ENCODE measurements around the gene LPCAT1. TPM values are rescaled to one million over a fixed set of nuclear protein-coding genes. Genes with fewer than 3 reads are reported as not detected.
"Not testable (repeated sequence)": the region's sequence is repeated elsewhere in the genome, so short reads cannot be mapped to it uniquely, and the experiment has no call there.

Gene LPCAT1
- total RNA-seq, 1 donor from 2014 or later = 24.2 TPM

DNA sequence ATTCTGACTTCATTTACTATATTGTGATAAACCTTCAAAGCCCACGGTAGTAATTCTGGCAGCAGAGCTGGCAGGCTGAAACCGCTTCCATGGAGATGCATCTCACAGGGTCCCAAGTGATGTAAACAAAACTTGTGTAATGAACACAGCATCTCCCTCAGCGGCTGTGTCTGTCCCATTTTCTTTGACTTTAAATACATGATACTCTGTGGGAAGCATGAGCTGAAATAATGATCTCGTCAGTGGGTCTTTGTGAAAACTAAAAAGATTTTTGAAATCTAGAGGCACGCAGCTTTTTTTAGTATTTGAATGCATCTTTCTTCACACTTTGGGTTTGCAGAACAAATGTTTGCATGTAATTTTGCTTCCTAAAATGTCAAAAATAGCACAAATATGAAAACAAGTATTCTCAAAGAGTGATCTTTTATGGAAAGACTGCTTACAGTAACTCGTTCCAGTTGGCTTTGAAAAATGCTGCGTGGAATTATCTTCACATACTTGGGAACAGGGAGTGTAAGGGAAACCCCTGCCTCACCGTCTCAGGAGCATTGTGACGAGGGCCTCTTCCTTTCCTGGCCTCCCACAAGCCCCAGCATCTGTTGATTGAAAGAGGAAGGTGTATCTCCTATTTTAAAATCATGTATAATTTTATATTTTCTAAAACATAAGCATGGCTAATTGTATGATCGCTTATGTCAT, 18.1 kb upstream of the LPCAT1 start:
- peak; percentile 82 for DNase-seq

DNA sequence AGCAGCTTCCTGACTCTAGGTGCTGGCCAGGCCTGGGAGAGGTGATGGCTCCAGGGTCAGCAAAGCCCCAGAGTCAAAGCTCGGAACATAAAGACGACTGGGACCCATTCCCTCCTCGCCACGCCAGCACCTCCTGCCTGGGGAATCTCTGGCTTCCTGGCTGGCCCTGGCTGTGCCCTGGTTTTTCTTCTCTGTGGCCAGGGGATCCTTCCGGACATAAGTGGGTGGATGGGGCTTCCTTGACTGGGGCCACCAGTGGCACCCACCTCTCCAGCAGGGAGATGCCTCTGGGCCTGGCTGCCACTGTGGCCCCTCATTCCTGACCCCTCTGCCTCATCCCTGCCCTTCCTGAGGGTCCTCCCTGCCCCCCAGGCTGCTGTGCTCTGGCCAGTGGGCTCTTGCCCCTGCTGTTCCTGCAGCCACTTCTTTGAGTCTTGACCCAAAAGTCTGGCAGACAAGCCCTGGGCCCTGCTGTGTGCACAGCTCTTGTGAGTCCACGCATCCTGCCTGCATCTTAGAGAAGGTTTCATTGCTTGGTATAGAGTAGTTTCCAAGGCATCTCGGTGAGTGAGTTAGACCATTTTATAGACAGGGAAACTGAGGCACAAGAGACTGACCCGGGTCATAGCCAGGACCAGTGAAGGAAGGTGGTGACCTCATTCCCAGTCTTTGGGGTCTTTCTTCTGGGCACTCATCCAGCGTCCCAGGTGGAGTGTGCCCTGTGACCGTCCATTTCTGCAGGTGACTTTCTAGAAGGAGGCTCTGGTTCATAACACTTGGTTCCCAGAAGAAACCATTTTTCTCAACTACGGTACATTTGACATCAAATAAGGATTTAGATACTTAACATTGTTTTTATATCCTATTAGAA, 17.3 kb upstream of the LPCAT1 start:
- DNase-seq = no peak

DNA sequence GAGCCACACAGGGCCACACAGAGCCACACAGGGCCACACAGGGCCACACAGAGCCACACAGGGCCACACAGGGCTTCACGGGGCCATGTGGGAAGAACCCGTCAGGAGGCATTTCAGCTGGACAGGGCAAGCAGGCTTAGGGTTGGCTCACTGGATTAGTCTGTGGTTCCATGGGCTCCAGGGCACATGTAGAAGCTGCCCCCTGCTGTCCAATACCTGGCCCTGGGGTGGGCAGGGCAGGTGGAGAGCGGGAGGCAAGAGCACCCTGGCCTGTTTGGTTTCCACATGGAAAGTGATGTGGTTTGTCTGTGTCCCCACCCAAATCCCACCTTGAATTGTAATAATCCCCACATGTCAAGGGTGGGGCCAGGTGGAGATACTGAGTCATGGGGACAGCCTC, 16.4 kb upstream of the LPCAT1 start:
- no peak for DNase-seq

DNA sequence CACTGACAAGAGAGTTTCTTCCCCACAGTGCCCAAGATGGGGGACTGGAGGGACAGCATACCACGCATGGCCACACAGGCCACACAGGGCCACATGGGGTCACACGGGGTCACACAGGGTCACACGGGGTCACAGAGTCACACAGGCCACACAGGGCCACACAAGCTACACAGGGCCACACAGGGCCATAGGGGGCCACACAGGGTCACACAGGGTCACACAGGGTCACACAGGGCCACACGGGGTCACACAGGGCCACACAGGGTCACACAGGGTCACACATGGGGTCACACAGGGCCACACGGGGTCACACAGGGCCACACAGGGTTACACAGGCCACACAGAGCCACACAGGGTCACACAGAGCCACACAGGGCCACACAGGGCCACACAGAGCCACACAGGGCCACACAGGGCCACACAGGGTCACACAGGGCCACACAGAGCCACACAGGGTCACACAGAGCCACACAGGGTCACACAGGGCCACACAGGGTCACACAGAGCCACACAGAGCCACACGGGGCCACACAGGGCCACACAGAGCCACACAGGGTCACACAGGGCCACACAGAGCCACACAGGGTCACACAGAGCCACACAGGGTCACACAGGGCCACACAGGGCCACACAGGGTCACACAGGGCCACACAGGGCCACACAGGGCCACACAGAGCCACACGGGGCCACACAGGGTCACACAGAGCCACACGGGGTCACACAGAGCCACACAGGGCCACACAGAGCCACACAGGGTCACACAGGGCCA, 15.8 kb upstream of the LPCAT1 start:
- not testable (repeated sequence) for DNase-seq

DNA sequence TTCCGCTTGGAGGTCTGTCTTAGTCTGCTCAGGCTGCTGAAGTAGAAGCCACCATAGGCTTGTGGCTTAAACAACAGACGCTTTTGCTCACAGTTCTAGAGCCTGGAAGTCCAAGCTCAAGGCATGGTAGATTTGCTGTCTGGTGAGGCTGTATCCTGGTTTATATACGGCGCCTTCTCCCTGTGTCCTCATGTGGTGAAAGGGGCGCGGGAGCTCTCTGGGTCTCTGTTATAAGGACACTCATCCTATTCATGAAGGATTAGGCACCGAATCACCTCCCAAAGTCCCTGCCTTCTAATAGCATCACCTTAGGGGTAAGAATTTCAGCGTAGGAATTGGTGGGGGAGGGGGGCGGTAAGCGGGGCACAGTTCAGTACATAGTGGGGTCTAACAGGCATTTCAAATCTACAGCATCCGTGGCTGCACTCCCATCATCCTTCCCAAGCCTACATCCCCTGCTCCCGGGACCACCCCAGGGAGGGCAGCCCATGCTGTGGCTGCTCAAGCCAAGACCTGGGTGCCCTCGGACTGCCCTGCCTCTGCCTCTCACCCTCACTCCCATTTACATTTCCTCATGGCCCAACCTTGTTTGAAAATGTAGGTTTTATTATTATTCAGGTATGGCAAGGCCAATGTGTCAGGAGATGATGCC, 15.1 kb upstream of the LPCAT1 start:
- no peak for DNase-seq

DNA sequence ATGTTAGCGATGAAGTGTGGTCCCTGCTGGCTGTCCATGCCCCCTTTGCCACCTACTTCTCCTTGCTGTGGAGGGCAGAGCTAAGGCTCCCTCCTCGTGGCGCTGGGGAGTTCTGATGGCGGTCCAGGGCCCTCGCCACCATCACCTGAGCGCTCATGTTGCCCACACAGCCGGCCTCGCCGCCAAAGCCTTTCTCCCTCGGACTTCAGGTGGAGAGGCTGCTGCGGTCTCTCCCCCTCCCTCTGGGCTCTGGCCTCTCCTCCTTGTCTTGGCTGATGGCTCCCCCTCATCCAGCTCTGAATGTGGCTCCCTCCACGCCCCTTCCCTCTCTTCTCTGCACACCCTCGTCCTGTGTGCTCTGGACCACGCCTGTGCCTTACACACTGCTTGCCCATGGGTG, 14.5 kb upstream of the LPCAT1 start:
- DNase-seq = no peak

DNA sequence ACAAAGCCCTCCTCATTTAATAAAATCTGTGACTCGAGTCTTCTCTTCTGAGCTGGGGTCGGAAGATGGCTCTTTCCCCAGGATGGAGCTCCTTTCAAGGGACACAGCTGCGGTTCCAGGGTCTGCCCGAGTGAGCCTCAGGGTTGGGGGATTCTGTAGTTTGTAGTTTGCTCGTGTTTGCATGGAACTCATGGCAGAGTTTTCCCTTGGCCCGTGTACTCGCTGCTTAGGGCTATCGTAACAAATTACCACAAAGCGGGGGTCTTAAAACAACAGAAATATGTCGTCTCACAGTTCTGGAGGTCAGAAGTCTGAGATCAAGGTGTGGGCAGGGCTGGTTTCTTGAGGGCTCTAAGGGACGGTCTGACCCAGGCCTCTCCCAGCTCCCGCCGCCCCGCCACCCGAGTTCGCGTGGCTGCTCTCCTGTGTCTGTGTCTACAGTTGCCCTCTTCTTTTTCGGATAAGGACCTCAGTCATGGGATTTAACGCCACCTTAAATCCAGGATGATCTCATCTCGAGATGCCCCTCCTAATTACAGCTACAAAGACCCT, 13.9 kb upstream of the LPCAT1 start:
- DNase-seq = no peak

DNA sequence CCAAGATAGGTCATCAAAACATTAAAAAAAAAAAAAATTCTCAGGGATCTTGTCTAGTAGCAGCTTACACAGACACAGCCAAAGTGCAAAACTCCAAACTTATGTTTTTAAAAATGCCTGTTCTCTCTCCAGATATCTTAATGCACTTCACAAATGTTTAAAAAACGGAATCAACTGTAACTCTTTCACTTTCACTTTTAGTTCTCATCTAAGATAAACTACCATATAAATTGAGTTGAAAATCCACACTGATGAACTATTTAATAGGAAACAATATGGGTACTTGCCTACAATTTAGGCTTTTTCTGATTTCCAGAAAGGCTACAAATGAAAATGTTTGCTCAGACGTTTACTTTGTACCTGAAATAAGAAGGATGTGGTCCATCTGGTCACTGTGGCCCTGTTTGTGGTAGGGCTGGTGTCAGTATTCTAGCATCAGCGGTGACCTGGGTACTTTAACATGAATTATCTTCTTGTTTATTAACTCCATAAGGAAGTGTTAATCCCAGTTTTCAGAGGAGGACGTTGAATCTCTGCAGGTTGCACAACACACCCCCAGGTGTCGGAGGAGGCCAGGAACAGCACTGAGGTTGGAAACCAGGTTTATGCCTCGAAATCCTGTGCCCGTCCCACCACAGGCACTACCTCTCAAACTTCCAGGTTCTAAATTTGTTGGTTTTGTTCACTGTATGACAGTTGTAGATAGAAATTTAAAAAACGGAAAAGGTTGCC, 13.3 kb upstream of the LPCAT1 start:
- no peak for DNase-seq

DNA sequence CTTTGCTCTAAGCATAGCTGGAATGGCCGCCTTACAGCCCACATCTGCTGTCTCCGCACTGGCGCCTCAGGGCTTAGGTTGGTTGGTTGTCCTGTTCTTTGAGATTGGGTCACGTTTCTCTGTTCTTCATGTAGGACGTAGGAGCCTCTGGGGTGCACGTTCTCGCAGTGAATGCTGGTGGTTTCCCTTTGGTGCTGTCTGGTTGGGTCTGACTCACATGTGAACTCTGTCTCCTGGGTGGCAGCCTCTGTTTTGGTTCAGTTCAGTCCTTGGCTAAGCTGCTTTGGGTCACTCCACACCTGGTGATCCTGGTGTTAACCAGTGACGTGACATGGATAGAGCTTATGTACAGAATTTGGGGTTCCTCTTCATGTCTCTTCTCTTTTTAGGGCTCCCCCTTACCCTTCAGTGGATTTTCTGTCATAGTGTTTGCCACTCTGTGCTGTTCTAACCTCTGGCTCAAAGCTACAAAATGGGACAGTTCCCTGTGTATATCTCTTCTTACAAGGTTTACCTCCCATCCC, 12.6 kb upstream of the LPCAT1 start:
- DNase-seq = no peak

DNA sequence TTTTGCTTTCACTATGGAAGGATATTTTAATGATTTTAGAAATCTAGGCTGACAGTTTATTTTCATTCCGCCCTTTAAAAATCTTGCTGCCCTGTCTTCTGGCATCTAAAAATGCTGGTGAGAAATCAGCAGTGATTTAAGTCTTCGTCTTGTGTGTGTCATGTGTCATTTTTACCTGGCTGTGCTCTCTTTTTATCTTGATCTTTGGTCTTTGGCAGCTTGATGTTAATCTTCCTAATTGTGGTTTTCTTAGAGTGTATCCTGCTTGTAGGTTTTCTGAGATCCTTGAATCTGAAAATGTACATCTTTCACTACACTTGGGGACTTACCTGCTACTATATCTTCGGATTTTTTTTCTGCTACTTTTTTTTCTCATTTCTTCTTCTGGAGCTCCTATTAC, 11.9 kb upstream of the LPCAT1 start:
- DNase-seq = no peak

DNA sequence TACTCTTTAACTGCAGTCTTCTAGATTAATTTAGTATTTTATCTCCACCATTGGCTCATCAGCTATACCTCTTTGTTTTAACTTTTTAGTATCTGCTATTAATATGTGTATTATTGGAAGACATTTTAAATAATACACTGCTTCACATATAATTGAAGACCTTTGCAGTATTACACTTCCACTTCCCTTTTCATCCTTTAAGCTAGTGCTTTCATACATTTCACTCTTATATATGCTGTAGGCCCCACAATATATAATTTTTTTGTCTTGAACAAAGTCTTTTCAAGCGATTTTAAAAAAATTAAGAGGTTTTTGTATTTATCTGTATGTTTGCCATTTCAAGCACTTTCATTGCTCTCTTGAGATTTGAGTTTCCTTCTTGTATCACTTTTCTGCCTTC, 8.6 kb upstream of the LPCAT1 start:
- DNase-seq = no peak

DNA sequence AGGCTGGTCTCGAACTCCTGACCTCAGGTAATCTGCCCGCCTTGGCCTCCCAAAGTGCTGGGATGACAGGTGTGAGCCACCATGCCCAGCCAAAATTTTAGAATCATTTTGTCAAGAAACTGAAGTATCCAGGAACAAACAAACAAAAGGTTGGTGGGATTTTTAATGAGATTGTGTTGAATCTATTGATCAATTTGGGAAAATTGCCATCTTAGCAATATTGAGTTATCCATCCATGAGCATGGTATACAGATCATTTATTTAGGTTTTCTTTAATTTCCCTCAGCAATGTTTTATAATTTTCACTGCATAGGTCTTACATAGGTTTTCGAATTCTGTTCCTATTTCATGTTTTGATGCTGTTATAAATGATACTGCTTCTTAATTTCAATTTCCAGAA, 5.7 kb upstream of the LPCAT1 start:
- no peak for DNase-seq

DNA sequence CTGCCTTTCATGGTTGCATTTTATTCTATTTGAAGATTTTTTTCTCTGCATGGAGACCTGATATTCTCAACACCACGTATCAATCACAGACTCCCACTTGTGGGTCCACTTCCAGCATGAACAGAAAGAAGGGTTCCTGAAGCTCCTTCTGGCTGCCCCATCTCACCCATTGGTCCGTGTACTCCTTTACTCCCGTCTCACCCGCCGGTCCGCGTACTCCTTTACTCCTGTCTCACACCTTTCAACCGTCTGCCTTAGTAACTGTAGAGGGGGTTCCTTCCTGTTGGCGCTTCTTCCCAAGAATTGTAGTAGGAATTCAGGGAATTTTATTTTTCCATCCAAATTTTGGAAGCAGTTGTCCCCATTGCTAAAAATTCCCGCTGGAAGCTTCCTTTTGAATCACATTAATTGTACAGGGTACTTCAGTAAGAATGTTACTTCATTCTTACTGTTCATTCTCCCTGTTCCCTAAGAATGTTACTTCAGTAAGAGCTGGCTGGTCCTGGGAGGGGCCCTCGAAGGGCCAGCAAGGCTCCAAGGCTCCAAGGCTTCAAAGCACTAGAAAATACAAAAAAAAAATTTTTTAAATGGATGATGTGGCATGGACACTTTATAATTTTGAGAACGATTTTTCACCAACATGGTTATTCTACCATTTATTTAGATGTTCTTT, 3.9 kb upstream of the LPCAT1 start:
- DNase-seq = no peak

DNA sequence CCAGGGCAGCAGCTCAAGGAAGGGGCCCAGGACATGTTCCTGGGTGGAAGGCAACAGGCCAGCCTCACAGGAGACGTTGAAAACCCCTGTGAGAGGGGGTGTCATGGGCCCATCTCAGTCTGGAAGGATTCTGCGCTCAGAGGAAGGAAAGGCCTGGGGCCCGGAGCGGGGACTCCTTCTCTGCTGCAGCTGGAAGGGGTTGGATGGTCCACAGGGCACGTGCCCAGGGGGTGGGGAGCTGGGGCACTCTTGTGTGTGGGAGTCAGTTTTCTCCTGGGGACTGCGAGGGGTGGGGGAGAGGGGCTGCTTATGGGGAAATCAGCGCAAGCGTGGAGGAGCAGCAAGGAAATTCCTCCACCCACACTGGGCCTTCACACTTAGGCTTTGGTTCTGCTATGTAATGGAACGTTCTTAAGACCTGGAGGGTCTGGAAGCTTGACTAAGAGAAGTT, 2.9 kb upstream of the LPCAT1 start:
- no peak for DNase-seq

DNA sequence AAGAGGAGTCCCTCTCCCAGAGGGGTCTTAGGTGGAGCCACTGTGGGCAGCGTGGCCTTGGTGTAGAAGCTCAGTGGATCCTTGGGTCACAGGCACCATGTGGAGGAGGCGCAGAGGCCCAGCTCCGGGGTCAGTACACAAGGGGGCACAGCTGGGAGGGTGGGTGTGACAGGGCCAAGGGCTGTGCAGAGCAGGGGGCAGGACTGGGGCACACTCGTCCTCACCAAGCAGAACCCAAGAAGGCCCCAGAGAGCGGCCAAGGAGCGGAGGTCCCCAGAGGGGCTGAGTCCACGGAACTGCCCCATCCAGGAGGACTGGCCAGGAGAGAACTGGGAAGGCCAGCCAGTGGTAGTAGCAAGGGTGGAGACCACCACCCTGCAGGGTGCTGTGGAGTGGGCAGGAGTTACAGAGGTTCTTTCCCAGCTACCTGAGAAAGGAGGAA, 2.5 kb upstream of the LPCAT1 start:
- DNase-seq = no peak

DNA sequence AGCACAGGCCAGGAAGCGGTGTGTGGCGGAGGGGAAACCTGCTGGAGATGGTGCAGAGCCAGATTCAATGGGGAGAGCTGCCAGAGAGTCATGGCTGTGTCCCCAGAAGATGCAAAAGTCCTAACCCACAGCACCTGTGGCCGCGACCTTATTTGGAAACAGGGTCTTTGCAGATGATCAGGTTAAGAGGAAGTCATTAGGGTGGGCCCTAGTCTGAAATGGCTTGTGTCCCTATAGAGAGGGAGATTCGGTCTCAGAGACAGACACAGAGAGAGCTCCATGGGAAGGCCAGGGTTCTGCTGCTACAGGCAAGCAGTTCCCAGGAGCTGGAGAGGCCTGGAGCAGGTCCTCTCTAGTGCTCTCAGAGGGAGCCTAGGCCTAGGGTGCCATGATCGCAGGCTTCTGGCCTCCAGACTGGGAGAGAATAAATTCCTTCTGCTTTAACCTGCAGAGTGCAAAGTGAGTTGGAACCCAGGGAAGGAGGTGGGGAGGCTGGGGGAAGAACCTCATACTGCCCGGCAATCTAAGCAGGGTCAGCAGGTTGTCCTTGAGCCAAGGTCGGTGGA, 1.9 kb upstream of the LPCAT1 start:
- DNase-seq = no peak

DNA sequence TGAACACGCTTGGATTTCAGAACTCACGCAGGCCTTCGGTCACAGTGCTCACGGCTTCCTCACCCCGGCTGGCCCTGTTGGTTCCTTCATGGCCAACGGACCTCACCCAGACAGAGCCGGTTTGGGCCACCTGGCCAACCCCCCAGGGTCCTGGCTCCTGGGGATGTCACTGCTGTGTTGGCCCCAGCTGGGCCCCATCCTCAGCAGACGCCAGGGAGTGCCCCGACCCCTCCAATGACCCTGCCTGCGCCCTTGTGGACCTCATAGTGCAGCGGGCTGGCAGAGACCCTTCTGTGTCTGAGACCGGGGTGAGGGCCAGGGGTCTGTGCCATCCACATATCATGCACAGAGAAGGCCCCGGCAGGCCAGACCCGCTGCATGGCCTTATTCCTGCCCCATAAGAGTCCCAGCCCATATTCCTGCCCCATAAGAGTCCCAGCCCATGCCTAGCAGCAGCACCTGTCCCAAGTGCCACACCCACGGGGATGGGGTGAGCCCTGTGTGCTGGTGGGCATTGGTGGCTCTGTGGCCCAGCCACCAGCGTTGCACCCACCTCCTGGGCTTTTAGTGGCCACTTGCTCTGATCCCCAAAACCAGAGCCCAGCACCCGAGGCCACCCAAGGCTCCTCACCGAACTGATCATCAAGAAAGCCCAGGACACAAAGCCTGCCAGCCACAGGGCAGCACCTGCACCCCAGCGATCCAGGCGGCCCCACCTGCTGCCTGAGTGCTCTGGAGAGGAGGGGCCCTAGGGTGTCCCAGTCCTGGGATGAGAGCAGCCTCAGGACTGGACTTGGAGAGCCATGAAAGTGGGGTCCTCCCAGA, 1.3 kb upstream of the LPCAT1 start:
- no peak for DNase-seq

DNA sequence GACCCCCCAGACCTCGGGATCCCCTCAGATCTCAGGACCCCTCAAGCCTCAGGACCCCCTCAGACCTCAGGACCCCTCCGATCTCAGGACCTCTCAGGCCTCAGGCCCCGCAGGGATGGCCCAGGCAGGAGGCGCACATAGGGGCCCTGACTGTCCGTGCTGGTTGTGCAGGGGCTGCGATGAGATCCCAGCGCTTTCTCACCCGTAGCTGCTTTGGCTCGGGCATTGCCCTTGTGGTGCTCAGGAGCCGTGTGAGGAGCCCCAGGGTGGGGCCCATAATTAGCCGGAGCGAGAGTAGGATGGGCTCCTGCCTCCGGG, 680 bp upstream of the LPCAT1 start:
- DNase-seq = peak; percentile 22

DNA sequence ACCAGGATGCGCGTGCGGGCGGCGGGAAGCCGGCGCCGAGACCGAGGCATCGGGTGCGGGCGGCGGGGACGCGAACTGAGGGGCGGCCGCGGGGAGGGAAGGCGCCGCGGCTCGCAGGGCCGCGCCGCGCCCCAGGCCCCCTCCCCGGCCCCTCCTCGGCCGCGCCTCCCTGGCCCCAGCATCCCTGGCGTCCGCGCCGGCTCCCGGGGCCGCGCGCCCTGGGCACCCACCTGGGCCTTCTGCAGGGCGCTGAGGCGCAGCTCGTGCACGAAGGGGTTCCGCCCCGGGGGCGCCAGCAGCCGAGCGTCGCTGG, 324 bp downstream of the LPCAT1 start:
- DNase-seq = no peak
